K562 (cell line): ENCODE results near the gene FAM20C.

Experiments used
- ARID2 ChIP-seq: fragments of 450-650 bp; IDR thresholded peaks from 2 replicates; pipeline ENCODE4 v1.6.1; 2017; ENCODE audit warnings: antibody characterized with exemption, mild to moderate bottlenecking
- BCLAF1 ChIP-seq, 2 experiments: fragments of 450-650 bp in 1 of 2; IDR thresholded peaks; 2 replicates each; pipeline ENCODE4 v1.6.1; 2011 to 2017; ENCODE audit warnings: low read depth in 2 of 2, antibody characterized with exemption in 1 of 2, borderline replicate concordance in 1 of 2, low read length in 1 of 2, mild to moderate bottlenecking in 1 of 2, mixed read lengths in 1 of 2; ENCODE audit not compliant: control insufficient read depth in 1 of 2
- EGR1 ChIP-seq: fragments of 450-650 bp; conservative IDR thresholded peaks from 2 replicates; pipeline ENCODE4 v1.6.1; 2017; ENCODE audit warnings: mild to moderate bottlenecking
- EP300 ChIP-seq: IDR thresholded peaks from 2 replicates; pipeline ENCODE4 v1.6.1; 2012; ENCODE audit warnings: low read length, improper control_type of control experiment
- IRF2 ChIP-seq: sonication (generic); formaldehyde crosslinking; IDR thresholded peaks from 2 replicates; pipeline ENCODE4 v1.8.1; 2022; ENCODE audit warnings: mild to moderate bottlenecking, missing genetic modification reagents
- NFXL1 ChIP-seq: fragments of 450-650 bp; formaldehyde crosslinking; IDR thresholded peaks from 2 replicates; pipeline ENCODE4 v1.4.0; 2021; ENCODE audit warnings: mild to moderate bottlenecking
- PHF20 ChIP-seq: fragments of 450-650 bp; IDR thresholded peaks from 2 replicates; pipeline ENCODE4 v1.6.1; 2018; ENCODE audit not compliant: partially characterized antibody
- RAD21 ChIP-seq, 2 experiments: fragments of 250-450 bp in 1 of 2; fragments of 450-650 bp in 1 of 2; sonication (Bioruptor Pico) in 1 of 2; formaldehyde crosslinking in 1 of 2; IDR thresholded peaks in 1 of 2; conservative IDR thresholded peaks in 1 of 2; 2 replicates each; pipeline versions ENCODE4 v1.4.0 to v1.8.0; 2020 to 2022; ENCODE audit warnings: mild to moderate bottlenecking in 2 of 2, moderate library complexity in 1 of 2
- RAD51 ChIP-seq: fragments of 450-650 bp; IDR thresholded peaks from 2 replicates; pipeline ENCODE4 v1.7.1; 2016; ENCODE audit warnings: low read depth, mild to moderate bottlenecking, borderline replicate concordance
- THRB ChIP-seq: fragments of 450-650 bp; formaldehyde crosslinking; conservative IDR thresholded peaks from 2 replicates; pipeline ENCODE4 v1.4.0; 2022; ENCODE audit warnings: mild to moderate bottlenecking, missing genetic modification characterization
- ZBED1 ChIP-seq: IDR thresholded peaks from 2 replicates; pipeline ENCODE4 v1.6.1; 2014
- ZNF512 ChIP-seq: IDR thresholded peaks from 2 replicates; pipeline ENCODE4 v1.6.1; 2016; ENCODE audit warnings: missing genetic modification characterization, missing compliant biosample characterization

GRCh38 chr7:189719-190118, 2.7 kb upstream of the FAM20C start:
- TF ChIP-seq EGR1 (no peak), THRB (no peak), RAD21 (CRISPR knock-in tag; conservative IDR thresholded peaks at IDR 0.05 in 1 of 2, IDR thresholded peaks at IDR 0.05 in 1 of 2) (no peak), PHF20 (no peak), BCLAF1 (IDR thresholded peaks at IDR 0.05; ENCODE audit: borderline replicate concordance in 1 of 2, control insufficient read depth in 1 of 2, low read depth in 2 of 2, low read length in 1 of 2) (no peak), RAD51 (no peak), IRF2 (no peak), ZNF512 (no peak), NFXL1 (no peak), EP300 (no peak), ZBED1 (no peak), ARID2 (no peak)
